GM23248 (cell line): ENCODE data around the gene SLC12A6. TPM values are rescaled to one million over a fixed set of nuclear protein-coding genes. Genes with fewer than 3 reads are reported as not detected.

Source experiments
- DNase-seq: peaks from one replicate; pipeline ENCODE4 v3.0.0-alpha.2; 2015
- H2AFZ ChIP-seq: fragments of 200-600 bp; sonication (generic); 2 replicates; pipeline ENCODE4 v1.6.1; 2016; ENCODE audit warnings: antibody characterized with exemption
- H3F3A ChIP-seq: fragments of 200-600 bp; sonication (generic); 2 replicates; pipeline ENCODE4 v1.6.1; 2016; ENCODE audit warnings: mild to moderate bottlenecking, antibody characterized with exemption, mixed run types; ENCODE audit not compliant: insufficient read depth
- H3K27ac ChIP-seq: fragments of 200-600 bp; sonication (generic); 2 replicates; pipeline ENCODE4 v1.5.1; 2016; ENCODE audit warnings: mild to moderate bottlenecking
- H3K27me3 ChIP-seq: fragments of 200-600 bp; sonication (generic); replicated peaks from 2 replicates; pipeline ENCODE4 v1.6.1; 2016; ENCODE audit warnings: mild to moderate bottlenecking; ENCODE audit not compliant: insufficient read depth
- H3K36me3 ChIP-seq: fragments of 200-600 bp; sonication (generic); 2 replicates; pipeline ENCODE4 v1.6.1; 2016; ENCODE audit warnings: low read depth, mild to moderate bottlenecking
- H3K4me1 ChIP-seq: fragments of 200-600 bp; sonication (generic); 2 replicates; pipeline ENCODE4 v1.6.1; 2016; ENCODE audit warnings: mild to moderate bottlenecking; ENCODE audit not compliant: insufficient read depth
- H3K4me2 ChIP-seq: fragments of 200-600 bp; sonication (generic); one replicate; pipeline ENCODE4 v1.6.1; 2016; ENCODE audit warnings: mild to moderate bottlenecking; ENCODE audit not compliant: unreplicated experiment
- H3K4me3 ChIP-seq: fragments of 200-600 bp; sonication (generic); 2 replicates; pipeline ENCODE4 v1.5.1; 2016; ENCODE audit warnings: mild to moderate bottlenecking
- H3K79me2 ChIP-seq: fragments of 200-600 bp; sonication (generic); 2 replicates; pipeline ENCODE4 v1.6.1; 2016; ENCODE audit warnings: mild to moderate bottlenecking; ENCODE audit not compliant: insufficient read depth
- H3K9ac ChIP-seq: fragments of 200-600 bp; sonication (generic); 2 replicates; pipeline ENCODE4 v1.6.1; 2016; ENCODE audit warnings: mild to moderate bottlenecking
- H3K9me2 ChIP-seq: fragments of 200-600 bp; sonication (generic); 2 replicates; pipeline ENCODE4 v1.6.1; 2016; ENCODE audit warnings: mixed run types, mild to moderate bottlenecking, moderate library complexity; ENCODE audit not compliant: insufficient read depth
- H3K9me3 ChIP-seq: fragments of 200-600 bp; sonication (generic); one replicate; pipeline ENCODE4 v1.6.1; 2017; ENCODE audit warnings: low read depth
- H4K20me1 ChIP-seq: fragments of 200-600 bp; sonication (generic); 2 replicates; pipeline ENCODE4 v1.6.0; 2016; ENCODE audit not compliant: insufficient read depth
- EZH2 ChIP-seq: fragments of 200-600 bp; sonication (generic); IDR thresholded peaks from 2 replicates; pipeline ENCODE4 v1.6.1; 2018; ENCODE audit warnings: antibody characterized with exemption, mild to moderate bottlenecking; ENCODE audit not compliant: insufficient read depth, poor library complexity, severe bottlenecking
- EZH2phosphoT487 ChIP-seq: fragments of 200-600 bp; sonication (generic); IDR thresholded peaks from 2 replicates; pipeline ENCODE4 v1.6.1; 2018; ENCODE audit warnings: antibody characterized with exemption, moderate library complexity, mild to moderate bottlenecking, low read depth; ENCODE audit not compliant: insufficient read depth
- WGBS, 2 experiments: methylation state at CpG; one replicate each; pipeline ENCODE4 v1.1.6; 2015 to 2017; ENCODE audit warnings: low lambda C conversion rate in 2 of 2, low coverage in 1 of 2; ENCODE audit errors: missing lambda C conversion rate in 2 of 2; 5-methylcytosine and 5-hydroxymethylcytosine counted together
- in situ Hi-C: fragments of 300-500 bp; cut with MboI; formaldehyde crosslinking; loops from 2 replicates; pipeline ENCODE4 v1.15.0; 2020
- polyA plus RNA-seq: library from polyadenylated mRNA; unstranded; fragments of >200 nt; fragmentation: Nextera tagmentation; extraction: Ambion mirVana; gene quantifications from 2 replicates; pipeline ENCODE4 v1.2.1, GENCODE V29; 2016
- total RNA-seq: library from RNA; depleted of rRNA; stranded (reverse); fragments of >200 nt; shearing (Covaris generic); gene quantifications from 2 replicates; pipeline ENCODE4 v1.2.3, GENCODE V29; 2014

Gene SLC12A6
- total and polyA plus RNA-seq, 2 experiments from 2014 or later, result 4.3 to 19.2 TPM

DNA sequence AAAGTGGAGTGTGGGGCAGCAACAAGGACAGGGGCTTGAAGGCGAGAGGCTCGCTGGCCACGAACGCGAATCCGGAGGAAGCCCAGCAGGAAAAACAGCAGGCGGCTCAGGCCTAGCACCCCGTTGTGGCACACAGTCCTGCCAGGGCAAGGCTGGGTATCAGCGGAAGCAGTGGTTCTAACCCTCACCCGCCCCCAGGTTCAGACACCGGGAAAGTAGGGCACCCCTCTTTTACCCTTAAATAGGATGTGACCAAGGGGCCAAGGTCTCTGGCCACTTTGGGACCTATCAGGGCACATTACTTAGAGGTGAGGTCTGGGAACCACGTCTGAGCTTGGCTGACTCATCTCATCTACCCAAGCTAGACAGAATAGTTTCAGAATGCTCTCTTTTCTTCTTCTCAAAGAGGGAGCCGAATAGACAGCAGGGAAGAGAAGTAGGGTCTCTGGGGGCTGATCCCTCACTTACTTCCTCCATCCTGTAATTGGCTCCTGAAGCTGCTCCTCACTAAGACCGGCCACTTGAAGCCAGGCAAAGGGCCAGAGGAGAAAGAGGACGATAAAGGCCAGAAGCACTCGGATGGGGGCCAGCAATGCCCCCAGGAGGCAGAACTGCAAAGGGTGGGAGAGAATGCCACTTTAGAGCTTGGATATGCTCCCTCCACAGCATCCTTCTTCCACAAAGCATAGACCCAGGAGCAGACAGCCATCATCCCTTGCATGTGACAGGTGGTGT lies 27.7 kb upstream of the SLC12A6 start:
- H3K9ac ChIP-seq, result no peak overlapping the region
- WGBS, 2 experiments, result 86% methylated on average over 16 of the region's 16 CpGs
- no peak overlapping the region for H3K4me2 ChIP-seq
- in situ Hi-C loops, result loop anchor here (25.0 kb wide), 3 partner anchors 147 to 253 kb away; partner anchors contain the start of genes EMC7, GOLGA8B and PGBD4
- H3K79me2 ChIP-seq, result peaks cover 25% of the 10 kb centered on the region
- H2AFZ ChIP-seq, result no peak overlapping the region
- H3K9me3 ChIP-seq, result no peaks in the 10 kb centered on the region
- DNase-seq, result peak; percentile 16
- 0 out of 2 replicates have a peak, but pooled peaks cover 6% of the 10 kb centered on the region for H3F3A ChIP-seq
- H4K20me1 ChIP-seq, result no peaks in the 10 kb centered on the region
- H3K27me3 ChIP-seq, result no peaks in the 10 kb centered on the region
- H3K4me3 ChIP-seq, result peak overlapping the region; percentile 92; the same call in 1 of the 2 replicates
- no peaks in the 10 kb centered on the region for H3K9me2 ChIP-seq
- no peak for TF ChIP-seq EZH2
- no peak for TF ChIP-seq EZH2phosphoT487
- no peaks in the 10 kb centered on the region for H3K36me3 ChIP-seq
- H3K4me1 ChIP-seq, result no peaks in the 10 kb centered on the region; the same call in 1 of the 2 replicates
- H3K27ac ChIP-seq, result no peak overlapping the region

DNA sequence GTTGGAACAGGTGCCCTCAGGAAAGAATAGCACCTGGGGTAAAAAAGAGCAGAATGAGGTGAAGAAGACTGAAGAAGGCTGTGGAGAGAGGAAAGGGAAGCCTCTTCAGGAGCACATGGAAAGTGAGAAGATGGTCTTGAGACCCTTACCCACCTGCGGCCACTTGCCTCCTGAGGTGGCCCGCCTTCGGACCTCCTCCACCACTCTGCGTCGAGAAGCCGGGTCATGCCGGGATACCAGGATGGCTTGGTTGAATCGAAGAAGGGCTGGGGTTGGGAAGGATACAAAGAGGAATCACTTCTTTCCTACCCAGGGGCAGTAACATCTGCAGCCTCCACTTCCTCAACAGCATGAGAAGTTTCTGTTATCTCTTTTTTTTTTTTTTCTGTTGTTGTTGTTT lies 26.5 kb upstream of the SLC12A6 start:
- peaks cover 25% of the 10 kb centered on the region for H3K79me2 ChIP-seq
- TF ChIP-seq EZH2phosphoT487 (no peak), EZH2 (no peak)
- DNase-seq, result no peak
- H3K4me3 ChIP-seq, result no peak overlapping the region
- H2AFZ ChIP-seq, result no peak overlapping the region
- H3K36me3 ChIP-seq, result no peaks in the 10 kb centered on the region
- no peak overlapping the region for H3K9ac ChIP-seq
- H3K9me2 ChIP-seq, result no peaks in the 10 kb centered on the region
- in situ Hi-C loops, result loop anchor here (25.0 kb wide), 3 partner anchors 148 to 252 kb away; partner anchors contain the start of genes EMC7, GOLGA8B and PGBD4
- H3K9me3 ChIP-seq, result no peaks in the 10 kb centered on the region
- 0 out of 2 replicates have a peak, but pooled peaks cover 6% of the 10 kb centered on the region for H3F3A ChIP-seq
- no peaks in the 10 kb centered on the region; the same call in 1 of the 2 replicates for H3K4me1 ChIP-seq
- H3K4me2 ChIP-seq, result no peak overlapping the region
- no peaks in the 10 kb centered on the region for H4K20me1 ChIP-seq
- 91 to 94% methylated on average over 8 of the region's 8 CpGs for WGBS, 2 experiments
- no peaks in the 10 kb centered on the region for H3K27me3 ChIP-seq
- H3K27ac ChIP-seq, result no peak overlapping the region

- H3K79me2 ChIP-seq, result peaks cover 15% of the 10 kb centered on the region
- no peak overlapping the region for H2AFZ ChIP-seq
- TF ChIP-seq EZH2phosphoT487 (no peak), EZH2 (no peak)
- no peaks in the 10 kb centered on the region for H3K36me3 ChIP-seq
- no peak overlapping the region for H3K4me2 ChIP-seq
- no peaks in the 10 kb centered on the region for H4K20me1 ChIP-seq
- no peaks in the 10 kb centered on the region for H3K9me2 ChIP-seq
- no peaks in the 10 kb centered on the region; the same call in 1 of the 2 replicates for H3K4me1 ChIP-seq
- H3K27ac ChIP-seq, result no peak overlapping the region
- H3K9me3 ChIP-seq, result no peaks in the 10 kb centered on the region
- in situ Hi-C loops, result loop anchor here (25.0 kb wide), 3 partner anchors 150 to 250 kb away; partner anchors contain the start of genes EMC7, GOLGA8B and PGBD4
- no peak overlapping the region for H3K4me3 ChIP-seq
- no peak for DNase-seq
- no peaks in the 10 kb centered on the region for H3F3A ChIP-seq
- H3K9ac ChIP-seq, result no peak overlapping the region
- no peaks in the 10 kb centered on the region for H3K27me3 ChIP-seq
- WGBS, 2 experiments, result 83 to 86% methylated on average over 9 to 10 of the region's 10 CpGs
Measured at GRCh38 chr15:34362047-34362773, 24.6 kb upstream of the SLC12A6 start.

GRCh38 chr15:34361278-34361677 lies 23.7 kb upstream of the SLC12A6 start:
- Histone ChIP-seq H3K79me2 (peaks cover 15% of the 10 kb centered on the region), H3K36me3 (no peaks in the 10 kb centered on the region), H2AFZ (no peak overlapping the region), H3K9me2 (no peaks in the 10 kb centered on the region), H3K4me1 (no peaks in the 10 kb centered on the region; the same call in 1 of the 2 replicates), H4K20me1 (no peaks in the 10 kb centered on the region), H3K27ac (no peak overlapping the region), H3F3A (no peaks in the 10 kb centered on the region), H3K4me3 (no peak overlapping the region), H3K27me3 (no peaks in the 10 kb centered on the region), H3K4me2 (no peak overlapping the region), H3K9ac (no peak overlapping the region), H3K9me3 (no peaks in the 10 kb centered on the region)
- in situ Hi-C loops, result loop anchor here (25.0 kb wide), 3 partner anchors 151 to 249 kb away; partner anchors contain the start of genes EMC7, GOLGA8B and PGBD4
- WGBS, 2 experiments, result 91 to 92% methylated on average over 7 of the region's 7 CpGs
- no peak for DNase-seq
- no peak for TF ChIP-seq EZH2
- TF ChIP-seq EZH2phosphoT487, result no peak
